HepG2 (cell line): Measurements from ENCODE around the gene JOSD1. TPM values are rescaled to one million over a fixed set of nuclear protein-coding genes. Genes with fewer than 3 reads are reported as not detected.

Experiments used
- ARNT2 ChIP-seq: sonication (generic); formaldehyde crosslinking; IDR thresholded peaks from 2 replicates; pipeline ENCODE4 v1.8.0; 2022; ENCODE audit warnings: mild to moderate bottlenecking, low read depth, missing genetic modification reagents, moderate library complexity
- ARNTL ChIP-seq: sonication (generic); formaldehyde crosslinking; IDR thresholded peaks from 2 replicates; pipeline ENCODE4 v1.4.0; 2020; ENCODE audit warnings: mild to moderate bottlenecking, missing genetic modification reagents
- ATF6 ChIP-seq: sonication (generic); formaldehyde crosslinking; conservative IDR thresholded peaks from 2 replicates; pipeline ENCODE4 v1.4.0; 2020; ENCODE audit warnings: missing genetic modification reagents
- DMAP1 ChIP-seq: IDR thresholded peaks from 2 replicates; pipeline ENCODE4 v1.6.1; 2016
- DR1 ChIP-seq: sonication (generic); formaldehyde crosslinking; IDR thresholded peaks from 2 replicates; pipeline ENCODE4 v1.8.0; 2021; ENCODE audit warnings: mild to moderate bottlenecking, missing genetic modification reagents, inconsistent platforms
- GTF2F1 ChIP-seq: fragments of 150-350 bp; IDR thresholded peaks from 2 replicates; pipeline ENCODE4 v1.6.1; 2014; ENCODE audit warnings: low read length
- NCOR1 ChIP-seq: fragments of 200-600 bp; sonication (generic); IDR thresholded peaks from 2 replicates; pipeline ENCODE4 v1.7.0; 2017; ENCODE audit warnings: antibody characterized with exemption, low read length, borderline replicate concordance
- POLR2AphosphoS5 ChIP-seq: IDR thresholded peaks from 2 replicates; pipeline ENCODE4 v1.6.1; 2012; ENCODE audit warnings: low read depth, low read length
- RFX5 ChIP-seq: IDR thresholded peaks from 2 replicates; pipeline ENCODE4 v1.6.1; 2011; ENCODE audit warnings: low read depth, low read length, improper control_type of control experiment
- SNAPC5 ChIP-seq: sonication (generic); formaldehyde crosslinking; IDR thresholded peaks from 2 replicates; pipeline ENCODE4 v1.8.1; 2023; ENCODE audit warnings: mild to moderate bottlenecking, missing genetic modification reagents, borderline replicate concordance
- TBL1XR1 ChIP-seq: fragments of 150-350 bp; IDR thresholded peaks from 2 replicates; pipeline ENCODE4 v1.6.1; 2014; ENCODE audit warnings: borderline replicate concordance, low read length; ENCODE audit not compliant: partially characterized antibody
- YY1 ChIP-seq: IDR thresholded peaks from 2 replicates; pipeline ENCODE4 v1.6.1; 2011; ENCODE audit warnings: low read length, low read depth, moderate library complexity, mild to moderate bottlenecking; ENCODE audit not compliant: insufficient read depth, insufficient replicate concordance
- polyA plus RNA-seq, 8 experiments: library from polyadenylated mRNA; depleted of rRNA in 3 of 8; stranded (reverse) in 7 of 8; unstranded in 1 of 8; fragments of >200 nt; fragmentation: Illumina TruSeq in 4 of 8; extraction: Trizol in 4 of 8; gene quantifications; 2 replicates each; pipeline versions ENCODE4 v1.2.1 to v1.2.3, GENCODE V29; 2011 to 2016; ENCODE audit warnings: low read depth in 4 of 8, missing spikeins in 1 of 8, mixed read lengths in 1 of 8; ENCODE audit not compliant: insufficient read depth in 1 of 8
- total RNA-seq, 5 experiments: library from RNA; depleted of rRNA; stranded (reverse); fragments of >200 nt; fragmentation: Illumina TruSeq; extraction: Trizol; gene quantifications; 2 replicates each; pipeline ENCODE4 v1.2.3, GENCODE V29; 2016; ENCODE audit warnings: low read depth in 1 of 5
- TF ChIP-seq, protein P1 (sequence below): sonication (generic); formaldehyde crosslinking; IDR thresholded peaks from 2 replicates; pipeline ENCODE4 v1.4.0; 2020; ENCODE audit warnings: missing genetic modification reagents
- TF ChIP-seq, protein P2 (sequence below), 2 experiments: sonication (generic) in 1 of 2; formaldehyde crosslinking in 1 of 2; IDR thresholded peaks; 2 replicates each; pipeline versions ENCODE4 v1.4.0 to v1.6.1; 2016 to 2020; ENCODE audit warnings: borderline replicate concordance in 1 of 2, low read depth in 1 of 2, mild to moderate bottlenecking in 1 of 2, missing genetic modification reagents in 1 of 2
- TF ChIP-seq, protein P3 (sequence below): IDR thresholded peaks from 2 replicates; pipeline ENCODE4 v1.6.1; 2016; ENCODE audit warnings: control low read depth
- TF ChIP-seq, protein P4 (sequence below): conservative IDR thresholded peaks from 2 replicates; pipeline ENCODE4 v1.6.1; 2018; ENCODE audit warnings: missing genetic modification reagents

JOSD1 gene
- total and polyA plus RNA-seq, 2 of the 13 experiments (the other 11 are each of a cell fraction or from before 2014, with no cell fraction given) = 31.7 to 38.4 TPM

DNA sequence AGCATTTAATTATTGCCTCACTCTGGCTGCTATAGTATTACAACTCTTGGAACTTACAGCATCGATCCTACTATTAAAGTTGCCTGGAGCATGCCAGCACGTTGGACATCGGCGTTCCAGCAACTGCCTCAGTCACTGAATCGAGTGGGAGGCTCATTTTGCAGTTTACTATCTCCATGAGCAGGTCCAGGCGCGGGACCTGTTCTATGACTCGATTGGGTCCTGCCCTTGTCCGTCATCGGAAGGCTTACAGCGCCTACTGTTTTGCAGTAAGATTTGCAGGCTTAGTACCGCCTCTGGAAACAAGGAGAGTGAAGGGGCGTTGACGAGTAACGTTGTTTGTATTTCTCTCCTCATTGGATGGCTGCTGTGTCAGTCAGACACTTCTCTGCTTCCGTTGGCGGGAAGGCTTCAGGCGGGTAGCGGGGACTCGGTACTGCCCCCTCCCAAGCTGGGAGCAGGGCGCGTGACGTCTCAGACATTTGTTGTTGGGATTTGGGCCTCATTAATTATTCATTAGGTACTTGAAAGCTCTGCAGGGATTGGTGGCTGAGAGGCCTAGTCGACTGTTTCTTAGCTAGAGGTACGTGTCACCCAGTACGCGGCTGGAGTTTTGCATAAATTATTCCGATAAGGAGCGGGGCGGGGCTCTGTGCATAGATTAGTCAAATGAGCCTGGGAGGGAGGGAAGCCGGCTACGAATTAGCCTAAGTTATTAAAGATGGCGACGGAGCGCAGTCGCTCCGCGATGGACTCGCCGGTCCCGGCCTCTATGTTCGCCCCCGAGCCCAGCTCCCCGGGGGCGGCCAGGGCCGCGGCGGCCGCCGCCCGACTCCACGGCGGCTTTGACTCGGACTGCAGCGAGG, 4.7 kb upstream of the JOSD1 start, which contains the start of gene GTPBP1 (continued):
- TF ChIP-seq DR1 (CRISPR knock-in tag) (peak; percentile 47; the same call in 1 of the 2 replicates), ARNT2 (CRISPR knock-in tag) (0 out of 2 replicates have a peak, but pooled peaks have one; percentile 56), GTF2F1 (0 out of 2 replicates have a peak, but pooled peaks have one; percentile 37), ARNTL (peak; percentile 66; the same call in 1 of the 2 replicates), RFX5 (peak; percentile 90), DMAP1 (0 out of 2 replicates have a peak, but pooled peaks have one; percentile 17), YY1 (peak; percentile 94), NCOR1 (peak; percentile 51; the same call in 1 of the 2 replicates), SNAPC5 (CRISPR knock-in tag) (no peak), POLR2AphosphoS5 (peak; percentile 86), TBL1XR1 (peak; percentile 42), ATF6 (CRISPR knock-in tag) (0 out of 2 replicates have a peak, but pooled peaks have one; percentile 55)
- TF ChIP-seq, protein P1, sequence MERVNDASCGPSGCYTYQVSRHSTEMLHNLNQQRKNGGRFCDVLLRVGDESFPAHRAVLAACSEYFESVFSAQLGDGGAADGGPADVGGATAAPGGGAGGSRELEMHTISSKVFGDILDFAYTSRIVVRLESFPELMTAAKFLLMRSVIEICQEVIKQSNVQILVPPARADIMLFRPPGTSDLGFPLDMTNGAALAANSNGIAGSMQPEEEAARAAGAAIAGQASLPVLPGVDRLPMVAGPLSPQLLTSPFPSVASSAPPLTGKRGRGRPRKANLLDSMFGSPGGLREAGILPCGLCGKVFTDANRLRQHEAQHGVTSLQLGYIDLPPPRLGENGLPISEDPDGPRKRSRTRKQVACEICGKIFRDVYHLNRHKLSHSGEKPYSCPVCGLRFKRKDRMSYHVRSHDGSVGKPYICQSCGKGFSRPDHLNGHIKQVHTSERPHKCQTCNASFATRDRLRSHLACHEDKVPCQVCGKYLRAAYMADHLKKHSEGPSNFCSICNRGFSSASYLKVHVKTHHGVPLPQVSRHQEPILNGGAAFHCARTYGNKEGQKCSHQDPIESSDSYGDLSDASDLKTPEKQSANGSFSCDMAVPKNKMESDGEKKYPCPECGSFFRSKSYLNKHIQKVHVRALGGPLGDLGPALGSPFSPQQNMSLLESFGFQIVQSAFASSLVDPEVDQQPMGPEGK (CRISPR knock-in tag) = peak; percentile 59; the same call in 1 of the 2 replicates
- TF ChIP-seq, protein P2, sequence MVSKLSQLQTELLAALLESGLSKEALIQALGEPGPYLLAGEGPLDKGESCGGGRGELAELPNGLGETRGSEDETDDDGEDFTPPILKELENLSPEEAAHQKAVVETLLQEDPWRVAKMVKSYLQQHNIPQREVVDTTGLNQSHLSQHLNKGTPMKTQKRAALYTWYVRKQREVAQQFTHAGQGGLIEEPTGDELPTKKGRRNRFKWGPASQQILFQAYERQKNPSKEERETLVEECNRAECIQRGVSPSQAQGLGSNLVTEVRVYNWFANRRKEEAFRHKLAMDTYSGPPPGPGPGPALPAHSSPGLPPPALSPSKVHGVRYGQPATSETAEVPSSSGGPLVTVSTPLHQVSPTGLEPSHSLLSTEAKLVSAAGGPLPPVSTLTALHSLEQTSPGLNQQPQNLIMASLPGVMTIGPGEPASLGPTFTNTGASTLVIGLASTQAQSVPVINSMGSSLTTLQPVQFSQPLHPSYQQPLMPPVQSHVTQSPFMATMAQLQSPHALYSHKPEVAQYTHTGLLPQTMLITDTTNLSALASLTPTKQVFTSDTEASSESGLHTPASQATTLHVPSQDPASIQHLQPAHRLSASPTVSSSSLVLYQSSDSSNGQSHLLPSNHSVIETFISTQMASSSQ (IDR thresholded peaks at IDR 0.05; ENCODE audit: low read depth) = no peak
- TF ChIP-seq, protein P2 (CRISPR knock-in tag; IDR thresholded peaks at IDR 0.05; ENCODE audit: borderline replicate concordance) = 0 out of 2 replicates have a peak, but pooled peaks have one; percentile 18
- TF ChIP-seq, protein P3, sequence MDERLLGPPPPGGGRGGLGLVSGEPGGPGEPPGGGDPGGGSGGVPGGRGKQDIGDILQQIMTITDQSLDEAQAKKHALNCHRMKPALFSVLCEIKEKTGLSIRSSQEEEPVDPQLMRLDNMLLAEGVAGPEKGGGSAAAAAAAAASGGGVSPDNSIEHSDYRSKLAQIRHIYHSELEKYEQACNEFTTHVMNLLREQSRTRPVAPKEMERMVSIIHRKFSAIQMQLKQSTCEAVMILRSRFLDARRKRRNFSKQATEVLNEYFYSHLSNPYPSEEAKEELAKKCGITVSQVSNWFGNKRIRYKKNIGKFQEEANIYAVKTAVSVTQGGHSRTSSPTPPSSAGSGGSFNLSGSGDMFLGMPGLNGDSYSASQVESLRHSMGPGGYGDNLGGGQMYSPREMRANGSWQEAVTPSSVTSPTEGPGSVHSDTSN (CRISPR knock-in tag) = peak; percentile 100
- TF ChIP-seq, protein P4, sequence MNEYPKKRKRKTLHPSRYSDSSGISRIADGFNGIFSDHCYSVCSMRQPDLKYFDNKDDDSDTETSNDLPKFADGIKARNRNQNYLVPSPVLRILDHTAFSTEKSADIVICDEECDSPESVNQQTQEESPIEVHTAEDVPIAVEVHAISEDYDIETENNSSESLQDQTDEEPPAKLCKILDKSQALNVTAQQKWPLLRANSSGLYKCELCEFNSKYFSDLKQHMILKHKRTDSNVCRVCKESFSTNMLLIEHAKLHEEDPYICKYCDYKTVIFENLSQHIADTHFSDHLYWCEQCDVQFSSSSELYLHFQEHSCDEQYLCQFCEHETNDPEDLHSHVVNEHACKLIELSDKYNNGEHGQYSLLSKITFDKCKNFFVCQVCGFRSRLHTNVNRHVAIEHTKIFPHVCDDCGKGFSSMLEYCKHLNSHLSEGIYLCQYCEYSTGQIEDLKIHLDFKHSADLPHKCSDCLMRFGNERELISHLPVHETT = no peak
